ENCODE measurements around the gene RCOR1. TPM values are rescaled to one million over a fixed set of nuclear protein-coding genes. Genes with fewer than 3 reads are reported as not detected.
A peak's percentile ranks its signal among the peaks of the same experiment; 100 is the strongest.

The RCOR1 gene
- total RNA-seq, 1 donor from 2014 or later: 24.3 TPM

- no peak for DNase-seq (ENCODE audit: low spot score)
- no peaks in the 10 kb centered on the region for H3K27me3 Mint-ChIP-seq (ENCODE audit: low read depth)
- H3K27ac Mint-ChIP-seq: no peak overlapping the region
- peaks cover 35% of the 10 kb centered on the region for H3K36me3 Mint-ChIP-seq (ENCODE audit: low read depth)
- intact Hi-C loops (cut with micrococcal nuclease): loop anchor here (10.0 kb wide), 1 partner anchor 375 kb away; no protein-coding TSS in a partner anchor
- no peak overlapping the region for H3K4me3 Mint-ChIP-seq (ENCODE audit: low read depth)
- peaks cover 8% of the 10 kb centered on the region for H3K9me3 Mint-ChIP-seq
- peaks cover 22% of the 10 kb centered on the region for H3K4me1 Mint-ChIP-seq (ENCODE audit: low read depth)
These were observed 107.1 kb downstream of the RCOR1 start for GRCh38 chr14:102699416-102700110.

GRCh38 chr14:102708494-102708893 is 116.0 kb downstream of the RCOR1 start:
- Mint-ChIP-seq H3K27me3 (ENCODE audit: low read depth) (no peaks in the 10 kb centered on the region), H3K27ac (no peak overlapping the region), H3K9me3 (peaks cover 7% of the 10 kb centered on the region), H3K4me3 (ENCODE audit: low read depth) (no peak overlapping the region), H3K36me3 (ENCODE audit: low read depth) (peaks cover 47% of the 10 kb centered on the region), H3K4me1 (ENCODE audit: low read depth) (no peaks in the 10 kb centered on the region)
- intact Hi-C loops (cut with micrococcal nuclease): no loop called here
- no peak for DNase-seq (ENCODE audit: low spot score)

GRCh38 chr14:102711207-102711606 is 118.8 kb downstream of the RCOR1 start:
- Mint-ChIP-seq H3K9me3 (peaks cover 2% of the 10 kb centered on the region), H3K4me3 (ENCODE audit: low read depth) (no peak overlapping the region), H3K27ac (no peak overlapping the region), H3K4me1 (ENCODE audit: low read depth) (peaks cover 5% of the 10 kb centered on the region), H3K27me3 (ENCODE audit: low read depth) (no peaks in the 10 kb centered on the region), H3K36me3 (ENCODE audit: low read depth) (peaks cover 43% of the 10 kb centered on the region)
- no peak for DNase-seq (ENCODE audit: low spot score)
- intact Hi-C loops (cut with micrococcal nuclease): no loop called here

- no peak overlapping the region for H3K4me3 Mint-ChIP-seq (ENCODE audit: low read depth)
- peaks cover 5% of the 10 kb centered on the region for H3K4me1 Mint-ChIP-seq (ENCODE audit: low read depth)
- H3K27me3 Mint-ChIP-seq (ENCODE audit: low read depth): no peaks in the 10 kb centered on the region
- H3K27ac Mint-ChIP-seq: no peak overlapping the region
- no peaks in the 10 kb centered on the region for H3K9me3 Mint-ChIP-seq
- no peak for DNase-seq (ENCODE audit: low spot score)
- peaks cover 41% of the 10 kb centered on the region for H3K36me3 Mint-ChIP-seq (ENCODE audit: low read depth)
- intact Hi-C loops (cut with micrococcal nuclease): no loop called here
These were observed 119.5 kb downstream of the RCOR1 start for GRCh38 chr14:102711946-102712345.

- peaks cover 12% of the 10 kb centered on the region for H3K4me1 Mint-ChIP-seq (ENCODE audit: low read depth)
- intact Hi-C loops (cut with micrococcal nuclease): no loop called here
- no peaks in the 10 kb centered on the region for H3K9me3 Mint-ChIP-seq
- H3K27me3 Mint-ChIP-seq (ENCODE audit: low read depth): no peaks in the 10 kb centered on the region
- H3K36me3 Mint-ChIP-seq (ENCODE audit: low read depth): peaks cover 63% of the 10 kb centered on the region
- peak overlapping the region; percentile 40 for H3K27ac Mint-ChIP-seq
- no peak for DNase-seq (ENCODE audit: low spot score)
- no peak overlapping the region for H3K4me3 Mint-ChIP-seq (ENCODE audit: low read depth)
These were observed 124.8 kb downstream of the RCOR1 start for GRCh38 chr14:102717276-102717675.

- Mint-ChIP-seq H3K27ac (no peak overlapping the region), H3K4me1 (ENCODE audit: low read depth) (no peaks in the 10 kb centered on the region), H3K27me3 (ENCODE audit: low read depth) (no peaks in the 10 kb centered on the region), H3K4me3 (ENCODE audit: low read depth) (no peak overlapping the region), H3K9me3 (no peaks in the 10 kb centered on the region), H3K36me3 (ENCODE audit: low read depth) (peaks cover 72% of the 10 kb centered on the region)
- intact Hi-C loops (cut with micrococcal nuclease): no loop called here
- DNase-seq (ENCODE audit: low spot score): no peak
These were observed 130.2 kb downstream of the RCOR1 start for GRCh38 chr14:102722646-102723045.

GRCh38 chr14:102723650-102724049 is 131.2 kb downstream of the RCOR1 start:
- Mint-ChIP-seq H3K9me3 (no peaks in the 10 kb centered on the region), H3K27ac (no peak overlapping the region), H3K4me1 (ENCODE audit: low read depth) (no peaks in the 10 kb centered on the region), H3K36me3 (ENCODE audit: low read depth) (peaks cover 70% of the 10 kb centered on the region), H3K27me3 (ENCODE audit: low read depth) (no peaks in the 10 kb centered on the region), H3K4me3 (ENCODE audit: low read depth) (no peak overlapping the region)
- intact Hi-C loops (cut with micrococcal nuclease): no loop called here
- DNase-seq (ENCODE audit: low spot score): no peak

- H3K9me3 Mint-ChIP-seq: no peaks in the 10 kb centered on the region
- DNase-seq (ENCODE audit: low spot score): no peak
- no peak overlapping the region for H3K27ac Mint-ChIP-seq
- no peaks in the 10 kb centered on the region for H3K4me1 Mint-ChIP-seq (ENCODE audit: low read depth)
- H3K4me3 Mint-ChIP-seq (ENCODE audit: low read depth): no peak overlapping the region
- H3K36me3 Mint-ChIP-seq (ENCODE audit: low read depth): peaks cover 52% of the 10 kb centered on the region
- intact Hi-C loops (cut with micrococcal nuclease): no loop called here
- no peaks in the 10 kb centered on the region for H3K27me3 Mint-ChIP-seq (ENCODE audit: low read depth)
These were observed 133.9 kb downstream of the RCOR1 start for GRCh38 chr14:102726191-102726949.

GRCh38 chr14:102727336-102728095 is 135.1 kb downstream of the RCOR1 start:
- no peak overlapping the region for H3K27ac Mint-ChIP-seq

GRCh38 chr14:102728501-102728900 is 136.1 kb downstream of the RCOR1 start:
- H3K4me1 Mint-ChIP-seq (ENCODE audit: low read depth): no peaks in the 10 kb centered on the region
- H3K4me3 Mint-ChIP-seq (ENCODE audit: low read depth): no peak overlapping the region
- intact Hi-C loops (cut with micrococcal nuclease): no loop called here
- no peak for DNase-seq (ENCODE audit: low spot score)
- no peak overlapping the region for H3K27ac Mint-ChIP-seq
- no peaks in the 10 kb centered on the region for H3K27me3 Mint-ChIP-seq (ENCODE audit: low read depth)
- H3K9me3 Mint-ChIP-seq: no peaks in the 10 kb centered on the region
- peaks cover 44% of the 10 kb centered on the region for H3K36me3 Mint-ChIP-seq (ENCODE audit: low read depth)

More at GRCh38 chr14:102727336-102728095, 135.1 kb downstream of the RCOR1 start:
- DNase-seq (ENCODE audit: low spot score): no peak
- H3K36me3 Mint-ChIP-seq (ENCODE audit: low read depth): peaks cover 46% of the 10 kb centered on the region
- no peaks in the 10 kb centered on the region for H3K27me3 Mint-ChIP-seq (ENCODE audit: low read depth)
- H3K4me1 Mint-ChIP-seq (ENCODE audit: low read depth): no peaks in the 10 kb centered on the region
- H3K9me3 Mint-ChIP-seq: no peaks in the 10 kb centered on the region
- intact Hi-C loops (cut with micrococcal nuclease): no loop called here
- H3K4me3 Mint-ChIP-seq (ENCODE audit: low read depth): no peak overlapping the region

- no peak overlapping the region for H3K27ac Mint-ChIP-seq
- no peak overlapping the region for H3K4me3 Mint-ChIP-seq (ENCODE audit: low read depth)
- H3K4me1 Mint-ChIP-seq (ENCODE audit: low read depth): no peaks in the 10 kb centered on the region
- no peaks in the 10 kb centered on the region for H3K9me3 Mint-ChIP-seq
- intact Hi-C loops (cut with micrococcal nuclease): no loop called here
- no peak for DNase-seq (ENCODE audit: low spot score)
- peaks cover 37% of the 10 kb centered on the region for H3K36me3 Mint-ChIP-seq (ENCODE audit: low read depth)
- H3K27me3 Mint-ChIP-seq (ENCODE audit: low read depth): no peaks in the 10 kb centered on the region
These were observed 136.8 kb downstream of the RCOR1 start for GRCh38 chr14:102729268-102729667.

GRCh38 chr14:102729825-102730224 is 137.4 kb downstream of the RCOR1 start:
- H3K27me3 Mint-ChIP-seq (ENCODE audit: low read depth): no peaks in the 10 kb centered on the region
- DNase-seq (ENCODE audit: low spot score): no peak
- H3K9me3 Mint-ChIP-seq: no peaks in the 10 kb centered on the region
- H3K36me3 Mint-ChIP-seq (ENCODE audit: low read depth): peaks cover 37% of the 10 kb centered on the region
- H3K4me1 Mint-ChIP-seq (ENCODE audit: low read depth): no peaks in the 10 kb centered on the region
- no peak overlapping the region for H3K27ac Mint-ChIP-seq
- intact Hi-C loops (cut with micrococcal nuclease): no loop called here
- H3K4me3 Mint-ChIP-seq (ENCODE audit: low read depth): no peak overlapping the region
